Measurements from ENCODE around the gene SSH2. TPM values are rescaled to one million over a fixed set of nuclear protein-coding genes. Genes with fewer than 3 reads are reported as not detected.
A peak's percentile ranks its signal among the peaks of the same experiment; 100 is the strongest.
"Not testable (repeated sequence)": the region's sequence is repeated elsewhere in the genome, so short reads cannot be mapped to it uniquely, and the experiment has no call there.

The SSH2 gene, protein sequence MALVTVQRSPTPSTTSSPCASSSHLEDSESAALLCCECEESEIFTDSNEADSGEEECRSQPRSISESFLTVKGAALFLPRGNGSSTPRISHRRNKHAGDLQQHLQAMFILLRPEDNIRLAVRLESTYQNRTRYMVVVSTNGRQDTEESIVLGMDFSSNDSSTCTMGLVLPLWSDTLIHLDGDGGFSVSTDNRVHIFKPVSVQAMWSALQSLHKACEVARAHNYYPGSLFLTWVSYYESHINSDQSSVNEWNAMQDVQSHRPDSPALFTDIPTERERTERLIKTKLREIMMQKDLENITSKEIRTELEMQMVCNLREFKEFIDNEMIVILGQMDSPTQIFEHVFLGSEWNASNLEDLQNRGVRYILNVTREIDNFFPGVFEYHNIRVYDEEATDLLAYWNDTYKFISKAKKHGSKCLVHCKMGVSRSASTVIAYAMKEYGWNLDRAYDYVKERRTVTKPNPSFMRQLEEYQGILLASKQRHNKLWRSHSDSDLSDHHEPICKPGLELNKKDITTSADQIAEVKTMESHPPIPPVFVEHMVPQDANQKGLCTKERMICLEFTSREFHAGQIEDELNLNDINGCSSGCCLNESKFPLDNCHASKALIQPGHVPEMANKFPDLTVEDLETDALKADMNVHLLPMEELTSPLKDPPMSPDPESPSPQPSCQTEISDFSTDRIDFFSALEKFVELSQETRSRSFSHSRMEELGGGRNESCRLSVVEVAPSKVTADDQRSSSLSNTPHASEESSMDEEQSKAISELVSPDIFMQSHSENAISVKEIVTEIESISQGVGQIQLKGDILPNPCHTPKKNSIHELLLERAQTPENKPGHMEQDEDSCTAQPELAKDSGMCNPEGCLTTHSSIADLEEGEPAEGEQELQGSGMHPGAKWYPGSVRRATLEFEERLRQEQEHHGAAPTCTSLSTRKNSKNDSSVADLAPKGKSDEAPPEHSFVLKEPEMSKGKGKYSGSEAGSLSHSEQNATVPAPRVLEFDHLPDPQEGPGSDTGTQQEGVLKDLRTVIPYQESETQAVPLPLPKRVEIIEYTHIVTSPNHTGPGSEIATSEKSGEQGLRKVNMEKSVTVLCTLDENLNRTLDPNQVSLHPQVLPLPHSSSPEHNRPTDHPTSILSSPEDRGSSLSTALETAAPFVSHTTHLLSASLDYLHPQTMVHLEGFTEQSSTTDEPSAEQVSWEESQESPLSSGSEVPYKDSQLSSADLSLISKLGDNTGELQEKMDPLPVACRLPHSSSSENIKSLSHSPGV (N-terminal part only)
- polyA plus RNA-seq (2013, experiment 1 of 2; ENCODE audit: insufficient read length), result 10.0 TPM
- polyA plus RNA-seq (2013, experiment 2 of 2; ENCODE audit: insufficient read length), result 9.4 TPM

DNA sequence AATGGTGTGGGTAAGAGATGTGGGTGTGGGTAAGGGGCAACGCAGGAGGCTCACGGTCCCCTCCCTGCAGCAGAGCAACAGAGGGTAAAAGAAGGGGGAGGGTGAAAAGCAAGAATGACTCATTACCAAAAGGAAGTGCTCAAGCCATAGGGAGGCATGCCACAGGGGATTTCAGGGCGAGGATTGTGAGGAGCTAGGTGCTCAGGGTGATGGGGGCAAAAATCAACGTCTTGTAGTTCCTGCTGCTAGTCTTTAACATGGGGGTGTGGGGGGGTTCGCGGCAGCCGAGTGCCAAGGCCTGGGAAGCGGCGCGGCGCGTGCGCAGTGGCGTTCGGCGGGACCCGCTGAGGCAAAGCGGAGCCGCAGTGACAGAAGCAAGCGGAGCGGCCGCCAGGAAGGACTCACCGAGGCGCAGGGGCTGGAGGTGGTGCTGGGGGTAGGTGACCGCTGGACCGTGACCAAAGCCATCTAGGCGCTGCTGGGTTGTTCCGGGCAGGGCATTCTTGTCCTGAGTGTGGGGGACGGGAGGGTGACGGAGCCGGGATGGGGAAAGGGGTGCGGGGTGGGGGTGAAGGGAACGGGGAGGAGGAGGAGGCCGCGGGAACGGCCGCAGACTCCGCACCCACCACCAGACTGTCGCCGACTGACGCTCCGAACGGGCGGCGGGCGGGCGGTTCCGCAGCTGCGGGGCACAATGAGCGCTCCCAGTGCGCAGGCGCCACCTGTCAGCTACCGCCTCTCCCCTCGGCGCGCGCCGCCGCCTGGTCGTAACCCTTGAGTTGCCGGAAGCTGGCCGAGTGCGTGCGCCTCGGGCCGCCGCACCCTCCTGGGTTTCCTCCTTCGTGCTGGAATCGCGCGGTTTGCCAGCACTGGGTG is at the start of gene SSH2:
Gene SSH2 (minus strand): TSS at position 696 of the 876 bp plus-strand sequence. CDS start 228 bp downstream, at position 468.
- peak; percentile 84 for DNase-seq

DNA sequence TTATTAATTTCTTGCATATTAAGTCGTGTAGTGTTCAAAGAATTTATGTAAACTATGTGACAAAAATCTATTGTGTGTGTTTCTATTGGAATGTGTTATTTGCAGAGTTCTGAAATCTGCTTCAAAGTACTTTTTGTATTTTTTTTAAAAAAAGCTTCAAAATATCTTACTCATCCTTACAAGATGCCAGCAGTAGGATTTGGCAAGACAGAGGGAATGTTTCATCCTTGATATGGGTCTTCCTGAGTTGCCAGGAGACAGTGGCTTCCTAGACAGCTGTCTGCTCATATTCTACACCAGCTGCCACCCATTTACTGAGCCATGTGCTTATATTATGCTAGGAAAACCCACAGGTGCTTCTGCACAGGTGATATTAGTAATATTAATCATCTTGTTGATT is 47.8 kb upstream of the SSH2 start:
- DNase-seq, result peak; percentile 43

DNA sequence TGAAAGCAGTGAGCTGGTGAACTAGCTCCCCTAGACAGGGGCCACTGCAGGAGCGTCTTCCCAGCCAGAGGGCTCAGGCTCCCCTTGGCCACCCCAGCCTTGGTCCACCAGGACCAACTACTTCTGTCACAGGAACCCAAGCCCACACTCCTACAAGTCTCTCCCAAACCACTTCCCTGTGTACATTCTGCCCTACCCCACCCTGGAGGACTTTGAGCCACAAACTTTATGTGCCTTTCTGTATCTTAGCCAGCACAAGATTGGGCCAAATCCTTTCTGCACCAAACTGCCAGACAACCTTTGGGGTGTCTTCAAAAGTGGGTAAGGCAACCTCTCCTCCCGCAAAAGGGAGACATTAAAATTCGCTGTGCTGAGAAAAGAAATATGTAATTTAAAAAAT is 43.0 kb upstream of the SSH2 start:
- DNase-seq, result no peak

- DNase-seq, result no peak
These were observed 42.2 kb upstream of the SSH2 start for GRCh38 chr17:29972277-29972676.

DNA sequence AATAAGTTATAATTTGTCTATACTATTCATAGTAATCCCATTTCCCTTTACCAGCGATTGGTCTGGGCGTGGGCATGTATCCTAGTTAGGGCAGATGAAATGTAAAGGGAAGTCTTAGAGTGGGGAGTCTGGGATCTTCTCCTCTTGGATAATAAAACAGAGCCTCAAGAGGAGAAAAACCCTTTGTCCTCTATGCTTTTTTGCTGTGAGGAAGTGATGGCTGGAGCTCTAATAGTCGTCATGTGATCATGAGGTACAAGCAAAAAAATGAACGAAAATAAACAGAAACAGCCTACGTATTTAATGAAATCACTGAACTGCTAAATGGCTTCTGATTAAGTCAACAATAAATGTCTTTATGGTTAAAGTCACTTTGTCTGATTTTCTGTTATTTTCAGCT is 38.2 kb upstream of the SSH2 start:
- no peak for DNase-seq

DNA sequence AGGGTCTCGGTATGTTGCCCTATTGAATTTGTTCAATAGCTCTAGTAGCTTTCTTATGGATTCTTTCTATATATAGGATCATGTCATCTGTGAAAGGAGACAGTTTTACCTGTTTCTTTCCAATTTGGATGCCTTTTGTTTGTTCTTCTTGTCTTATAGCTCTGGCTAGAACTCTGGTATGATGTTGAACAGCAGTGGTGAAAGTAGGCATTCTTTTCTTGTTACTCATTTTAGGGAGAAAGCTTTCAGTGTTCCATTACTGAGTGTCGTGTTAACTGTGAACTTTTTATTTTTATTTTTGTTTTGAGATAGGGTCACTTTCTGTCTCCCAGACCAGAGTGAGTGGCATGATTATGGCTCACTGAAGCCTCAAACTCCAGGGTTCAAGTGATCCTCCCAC is 32.6 kb upstream of the SSH2 start:
- no peak for DNase-seq

DNA sequence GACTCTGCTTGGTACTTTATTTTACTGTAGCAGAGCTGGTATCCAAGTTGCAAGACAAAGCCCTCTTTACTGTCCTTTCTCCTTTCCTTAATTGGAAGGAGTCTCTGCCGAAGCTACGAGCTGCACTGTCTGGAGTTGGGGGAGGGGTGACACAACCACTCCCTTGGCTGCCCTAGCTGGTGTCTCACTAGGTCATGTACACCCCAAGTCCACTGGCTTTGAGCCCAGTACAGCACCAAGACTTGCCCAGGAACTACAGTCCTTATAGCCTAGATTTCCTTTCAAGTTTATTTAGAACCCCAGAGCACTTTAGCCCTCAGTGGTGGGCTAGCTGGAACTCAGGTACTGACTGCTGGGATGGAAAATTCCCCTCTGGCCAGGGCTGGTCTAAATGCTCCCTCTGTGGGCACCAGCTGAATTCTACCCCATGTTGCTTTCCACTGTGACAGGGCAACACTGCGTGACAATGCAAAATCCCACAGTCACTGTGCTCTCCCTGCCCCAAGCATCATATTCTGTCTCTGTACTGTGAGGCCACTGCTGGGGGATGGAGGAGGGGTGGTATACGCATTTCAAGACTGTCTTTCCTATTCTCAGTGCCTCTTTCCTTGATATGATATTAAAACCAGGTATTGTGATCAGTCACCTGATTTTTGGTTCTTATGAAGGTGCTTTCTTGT is 29.8 kb upstream of the SSH2 start:
- no peak for DNase-seq

GRCh38 chr17:29958947-29959657 is 29.1 kb upstream of the SSH2 start:
- DNase-seq, result no peak

DNA sequence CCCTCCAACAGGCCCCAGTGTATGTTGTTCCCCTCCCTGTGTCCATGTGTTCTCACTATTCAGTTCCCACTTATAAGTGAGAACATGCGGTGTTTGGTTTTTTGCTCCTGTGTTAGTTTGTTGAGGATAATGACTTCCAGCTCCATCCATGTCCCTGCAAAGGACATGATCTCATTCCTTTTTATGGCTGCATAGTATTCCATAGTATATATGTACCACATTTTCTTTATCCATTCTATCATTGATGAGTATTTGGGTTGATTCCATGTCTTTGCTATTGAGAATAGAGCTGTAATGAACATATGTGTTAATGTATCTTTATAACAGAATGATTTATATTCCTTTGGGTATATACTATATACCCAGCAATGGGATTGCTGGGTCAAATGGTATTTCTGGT is 27.5 kb upstream of the SSH2 start:
- DNase-seq, result not testable (repeated sequence)

DNA sequence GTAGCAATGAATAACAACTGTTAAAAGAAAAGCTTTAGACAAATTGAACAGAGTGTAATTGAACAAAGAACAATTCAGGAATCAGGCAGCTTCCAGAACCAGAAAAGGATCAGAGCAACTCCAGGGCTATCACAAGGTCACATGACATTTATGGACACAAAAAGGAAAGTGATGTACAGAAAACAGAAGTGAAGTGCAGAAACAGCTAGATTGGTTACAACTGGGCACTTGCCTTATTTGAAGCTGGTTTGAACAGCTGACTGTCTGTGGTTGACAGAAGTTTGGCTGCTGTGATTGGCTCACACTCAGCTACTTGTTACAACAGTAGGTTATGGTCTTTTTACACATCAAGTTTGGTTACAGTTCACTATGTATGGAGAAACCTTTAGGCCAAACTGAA is 26.2 kb upstream of the SSH2 start:
- no peak for DNase-seq

DNA sequence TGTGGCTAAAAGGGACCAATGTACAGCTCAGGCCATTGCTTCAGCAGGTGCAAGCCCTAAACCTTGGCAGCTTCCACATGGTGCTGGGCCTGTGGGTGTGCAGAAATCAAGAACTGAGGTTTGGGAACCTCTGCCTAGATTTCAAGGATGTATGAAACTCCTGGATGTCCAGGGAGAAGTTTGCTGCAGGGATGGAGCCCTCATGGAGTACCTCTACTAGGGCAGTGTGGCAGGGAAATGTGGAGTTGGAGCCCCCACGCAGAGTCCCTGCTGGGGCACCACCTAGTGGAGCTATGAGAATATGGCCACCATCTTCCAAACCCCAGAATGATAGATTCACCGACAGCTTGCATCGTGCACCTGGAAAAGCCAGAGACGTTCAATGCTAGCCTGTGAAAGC is 24.4 kb upstream of the SSH2 start:
- DNase-seq, result no peak

- no peak for DNase-seq
These were observed 19.7 kb upstream of the SSH2 start for GRCh38 chr17:29949696-29950095.

DNA sequence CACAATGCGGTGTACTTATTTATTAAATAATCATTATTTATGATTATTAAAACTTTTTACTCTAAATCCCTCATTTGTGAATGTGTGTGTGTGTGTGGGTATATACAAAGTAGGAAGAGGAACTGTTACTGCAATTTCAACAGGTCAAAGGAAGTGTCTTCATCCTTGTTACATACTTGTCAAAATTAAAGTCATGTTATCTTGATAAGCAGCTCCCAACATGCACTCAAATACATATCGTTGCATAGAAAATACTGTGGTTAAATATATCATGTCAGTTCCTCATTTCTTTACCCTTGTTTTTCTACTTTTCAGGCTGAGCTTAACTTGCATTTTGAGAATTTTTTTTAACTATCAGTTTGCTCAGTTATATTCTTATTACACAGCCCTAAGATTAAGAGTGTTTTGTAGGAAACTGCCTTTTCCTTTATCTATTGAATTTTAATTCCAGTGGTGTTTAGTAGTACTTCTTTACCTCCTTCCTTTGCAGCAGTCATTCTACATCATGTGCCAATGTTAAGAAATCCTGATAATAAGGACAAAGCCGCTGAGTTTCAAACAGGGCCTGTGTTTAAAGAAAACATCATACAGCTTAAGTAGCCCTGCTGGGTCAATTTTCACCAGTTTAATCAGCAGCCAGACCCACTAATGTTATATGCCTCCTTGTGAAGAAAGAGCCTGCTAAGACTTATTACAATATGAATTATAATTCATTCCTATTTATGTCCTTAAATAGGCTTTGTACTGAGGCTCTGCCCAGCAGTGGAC is 18.6 kb upstream of the SSH2 start:
- DNase-seq, result no peak

- DNase-seq, result no peak
These were observed 15.3 kb upstream of the SSH2 start for GRCh38 chr17:29945281-29945680.

- DNase-seq, result no peak
These were observed 11.3 kb upstream of the SSH2 start, which contains the start of gene EFCAB5 for GRCh38 chr17:29941334-29941733. EFCAB5 (plus strand) TSS chr17:29941634; CDS start chr17:29941797, 163 bp downstream.

DNA sequence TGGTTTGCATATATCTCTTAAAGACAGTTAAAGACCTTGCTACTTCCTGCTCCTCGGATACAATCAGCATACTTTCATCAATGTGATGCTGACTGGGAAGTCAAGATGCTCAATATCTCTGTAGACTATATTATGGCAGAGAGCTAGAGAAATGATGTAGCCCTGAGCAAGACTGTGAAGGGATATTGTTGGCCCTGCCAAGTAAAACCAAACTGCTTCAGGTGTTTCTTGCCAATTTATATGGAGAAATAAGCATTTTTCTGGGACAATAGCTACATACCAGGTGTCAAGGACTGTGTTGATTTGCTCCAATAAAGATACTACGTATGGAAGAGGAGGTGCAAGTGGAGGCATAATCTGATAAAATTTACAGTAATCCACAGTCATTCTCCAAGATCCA is 6.7 kb upstream of the SSH2 start:
- no peak for DNase-seq

GRCh38 chr17:29935909-29936308 is 5.9 kb upstream of the SSH2 start:
- not testable (repeated sequence) for DNase-seq

- DNase-seq, result peak; percentile 16
These were observed 3.4 kb upstream of the SSH2 start for GRCh38 chr17:29933379-29933778.

- peak; percentile 81 for DNase-seq
These were observed 1.4 kb upstream of the SSH2 start for GRCh38 chr17:29931231-29931932.

Data from fibroblast of skin of abdomen (primary cell).